Measurements from ENCODE around the gene CRYBA2.

Gene CRYBA2, protein sequence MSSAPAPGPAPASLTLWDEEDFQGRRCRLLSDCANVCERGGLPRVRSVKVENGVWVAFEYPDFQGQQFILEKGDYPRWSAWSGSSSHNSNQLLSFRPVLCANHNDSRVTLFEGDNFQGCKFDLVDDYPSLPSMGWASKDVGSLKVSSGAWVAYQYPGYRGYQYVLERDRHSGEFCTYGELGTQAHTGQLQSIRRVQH

DNA sequence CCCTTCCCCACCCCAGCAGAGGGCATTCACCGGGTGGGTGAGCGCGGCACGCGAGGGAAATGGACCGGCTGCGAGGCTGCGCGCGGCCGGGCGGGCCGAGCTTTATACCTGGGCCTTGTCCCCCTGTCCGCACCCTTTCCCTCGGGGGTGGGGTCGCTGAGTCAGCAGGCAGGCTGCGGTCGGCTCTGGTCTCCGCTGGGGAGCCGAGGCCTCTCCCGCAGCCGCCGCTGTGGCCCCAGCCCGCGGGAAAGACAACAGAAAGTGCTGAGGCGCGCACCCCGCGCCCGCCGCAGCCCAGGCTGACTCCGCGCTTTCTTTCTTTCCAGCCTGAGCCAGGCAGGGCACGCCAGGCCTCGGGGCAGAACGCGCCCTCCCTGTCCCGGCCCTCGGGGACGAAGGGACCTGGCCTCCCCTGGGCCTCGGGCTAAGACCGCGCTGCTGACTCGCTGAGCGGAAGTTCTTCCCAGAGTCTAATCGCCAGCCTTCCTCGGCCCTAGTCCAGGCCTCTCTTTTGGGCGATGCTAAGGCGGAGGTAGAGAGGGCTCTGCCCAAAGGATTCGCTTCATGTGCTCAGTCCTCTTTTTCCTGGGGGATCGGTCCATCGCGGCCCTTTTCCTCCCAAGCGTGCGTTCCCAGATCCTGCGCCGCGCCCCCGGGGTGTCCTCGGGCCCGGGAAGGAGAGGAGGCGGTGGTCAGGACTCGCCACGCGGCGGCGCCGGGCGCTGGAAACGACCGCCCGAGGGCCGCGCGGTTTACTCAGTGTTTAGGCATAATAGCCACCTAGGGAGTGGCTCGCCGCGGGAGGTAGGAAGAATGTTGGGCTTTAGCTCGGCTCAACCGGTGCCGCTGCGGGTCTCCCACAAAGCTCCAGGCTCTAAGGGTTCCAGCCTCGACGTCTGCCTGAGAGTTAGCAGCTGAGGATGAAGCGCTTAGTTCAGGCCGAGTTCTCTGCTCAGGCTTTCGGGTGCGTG lies at the start of gene CRYBA2:
Gene CRYBA2, minus strand, starts transcription at position 78 of the 971 bp plus-strand sequence. CDS start 246 bp downstream, outside the sequence.
- no peak for DNase-seq

- DNase-seq: no peak
These were observed 49.5 kb upstream of the CRYBA2 start for GRCh38 chr2:219042750-219043149.

- DNase-seq: no peak
These were observed 48.9 kb upstream of the CRYBA2 start for GRCh38 chr2:219042157-219042556.

GRCh38 chr2:219041252-219041651 lies 48.0 kb upstream of the CRYBA2 start, which contains the start of gene CFAP65:
Gene CFAP65 (minus strand): TSS chr2:219041516. CDS start chr2:219039048, 2,468 bp downstream.
- DNase-seq: peak in 1 of 2 experiments; percentile 2

GRCh38 chr2:219038600-219038999 lies 45.4 kb upstream of the CRYBA2 start:
- DNase-seq: no peak

DNA sequence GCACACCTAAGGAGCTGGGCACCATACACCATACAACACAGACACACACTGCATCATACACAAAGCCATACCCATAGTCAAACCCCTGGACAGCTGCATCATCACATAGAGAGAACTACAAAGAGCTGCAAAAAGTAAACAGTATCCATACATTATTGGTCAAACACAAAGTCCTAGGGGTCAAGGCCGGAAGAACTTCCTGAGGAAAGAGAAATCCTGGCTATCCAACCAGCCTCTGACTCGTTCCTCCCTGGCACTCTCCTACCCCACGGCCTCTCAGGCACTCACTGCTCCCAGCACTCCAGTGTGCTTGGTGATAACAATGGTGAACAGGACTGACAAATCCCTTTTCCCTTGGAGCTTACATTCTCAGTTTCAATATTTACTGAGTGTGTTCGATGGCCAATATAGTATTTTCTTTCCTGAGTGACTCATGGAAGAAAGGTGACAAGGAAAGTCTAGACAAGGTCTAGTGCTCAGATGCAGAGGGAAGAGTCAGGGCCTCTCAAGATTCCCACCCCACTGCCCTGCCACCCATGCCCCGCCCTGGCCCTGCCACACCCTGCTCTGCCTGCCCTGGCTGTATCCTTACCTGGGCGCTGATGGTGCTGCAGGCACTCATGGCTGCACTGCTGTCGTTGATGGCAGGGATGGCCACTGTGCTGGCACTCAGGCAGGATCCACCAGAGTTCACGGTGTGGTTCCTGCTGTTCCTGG lies 44.7 kb upstream of the CRYBA2 start:
- no peak for DNase-seq

DNA sequence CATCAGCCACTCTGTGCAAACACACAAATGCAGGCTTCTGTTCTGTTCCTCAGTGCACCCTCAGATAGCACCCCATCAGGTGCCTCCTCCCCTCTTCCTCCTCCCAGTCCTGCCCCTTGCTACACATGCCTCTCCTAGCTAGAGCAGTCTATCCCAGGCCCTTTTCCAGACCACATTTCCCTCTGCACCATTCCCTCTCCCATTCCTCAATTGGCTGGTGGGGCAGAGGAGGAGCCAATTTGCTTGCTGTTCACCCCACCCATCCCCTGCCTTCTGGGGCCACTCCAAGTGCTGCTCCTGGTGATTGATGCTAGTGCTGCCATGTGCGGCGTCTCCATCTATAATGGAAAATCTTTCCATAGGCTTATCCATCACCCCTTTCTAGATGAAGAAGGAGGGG lies 42.7 kb upstream of the CRYBA2 start:
- no peak for DNase-seq

DNA sequence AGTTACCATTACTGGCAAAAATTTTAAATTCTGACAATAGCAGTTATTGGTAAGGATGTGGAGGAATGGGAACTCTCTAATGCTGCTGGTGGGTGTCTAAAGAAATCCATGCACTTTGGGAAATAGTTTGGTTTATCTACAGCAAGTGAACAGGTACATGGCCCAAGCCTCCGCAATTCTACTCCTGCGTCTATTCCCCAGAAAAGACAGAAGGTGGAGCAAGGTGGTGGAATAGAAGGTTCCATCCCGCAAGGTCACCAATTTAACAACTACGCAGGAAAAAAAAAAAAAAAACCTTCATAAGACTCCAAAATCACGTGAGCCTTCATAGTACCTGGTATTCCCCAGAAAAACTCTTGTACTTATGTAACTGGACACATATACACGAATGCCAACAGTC lies 41.6 kb upstream of the CRYBA2 start:
- no peak for DNase-seq

GRCh38 chr2:219032051-219032745 lies 39.0 kb upstream of the CRYBA2 start:
- no peak for DNase-seq

GRCh38 chr2:219031005-219031738 lies 38.0 kb upstream of the CRYBA2 start:
- DNase-seq: no peak

GRCh38 chr2:219030177-219030940 lies 37.1 kb upstream of the CRYBA2 start:
- DNase-seq: no peak

- DNase-seq: peak in 1 of 2 experiments; percentile 2
These were observed 36.6 kb upstream of the CRYBA2 start for GRCh38 chr2:219029829-219030165.

- DNase-seq: peak in 1 of 2 experiments; percentile 5
These were observed 36.0 kb upstream of the CRYBA2 start for GRCh38 chr2:219028996-219029828.

DNA sequence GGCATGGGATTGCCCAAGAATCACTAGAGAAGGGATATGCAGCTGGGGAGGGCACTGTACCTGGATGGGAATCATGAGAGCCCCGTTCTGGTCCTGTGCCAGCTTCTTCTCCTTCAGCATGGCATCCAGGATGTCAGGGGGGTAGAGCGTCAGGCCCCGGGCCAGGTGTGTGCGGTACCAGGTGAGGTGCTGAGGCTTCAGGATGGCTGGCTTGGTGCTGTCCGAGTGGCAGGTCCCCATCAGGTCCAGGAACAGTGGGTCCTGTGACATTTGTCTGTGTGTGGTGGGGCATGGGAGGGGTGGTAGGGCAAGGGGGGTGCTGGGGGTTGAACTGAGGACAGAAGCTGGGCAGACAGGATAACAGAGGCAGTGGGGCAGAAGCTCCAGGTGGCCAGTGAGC lies 34.9 kb upstream of the CRYBA2 start:
- no peak for DNase-seq

GRCh38 chr2:219027511-219028055 lies 34.4 kb upstream of the CRYBA2 start:
- DNase-seq: no peak

DNA sequence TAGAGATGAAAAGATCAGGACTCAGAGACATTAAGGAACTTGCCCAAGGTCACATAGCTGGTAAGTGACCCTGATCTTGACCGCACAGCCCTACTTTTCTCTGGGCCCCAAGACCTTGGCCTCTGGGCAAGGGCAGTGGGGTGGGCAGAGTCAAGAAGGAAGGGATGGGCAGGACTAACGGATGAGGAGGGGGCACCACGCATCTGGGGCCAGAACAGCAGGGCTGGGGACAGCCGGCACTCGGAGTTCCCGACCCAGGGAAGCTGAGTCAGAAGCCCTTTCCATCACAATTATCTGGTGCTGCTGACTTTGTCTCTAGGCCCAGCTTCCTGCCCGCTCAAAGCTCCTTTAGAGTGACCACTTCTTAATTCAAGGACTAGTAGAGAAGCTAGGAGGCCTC lies 33.7 kb upstream of the CRYBA2 start:
- no peak for DNase-seq

DNA sequence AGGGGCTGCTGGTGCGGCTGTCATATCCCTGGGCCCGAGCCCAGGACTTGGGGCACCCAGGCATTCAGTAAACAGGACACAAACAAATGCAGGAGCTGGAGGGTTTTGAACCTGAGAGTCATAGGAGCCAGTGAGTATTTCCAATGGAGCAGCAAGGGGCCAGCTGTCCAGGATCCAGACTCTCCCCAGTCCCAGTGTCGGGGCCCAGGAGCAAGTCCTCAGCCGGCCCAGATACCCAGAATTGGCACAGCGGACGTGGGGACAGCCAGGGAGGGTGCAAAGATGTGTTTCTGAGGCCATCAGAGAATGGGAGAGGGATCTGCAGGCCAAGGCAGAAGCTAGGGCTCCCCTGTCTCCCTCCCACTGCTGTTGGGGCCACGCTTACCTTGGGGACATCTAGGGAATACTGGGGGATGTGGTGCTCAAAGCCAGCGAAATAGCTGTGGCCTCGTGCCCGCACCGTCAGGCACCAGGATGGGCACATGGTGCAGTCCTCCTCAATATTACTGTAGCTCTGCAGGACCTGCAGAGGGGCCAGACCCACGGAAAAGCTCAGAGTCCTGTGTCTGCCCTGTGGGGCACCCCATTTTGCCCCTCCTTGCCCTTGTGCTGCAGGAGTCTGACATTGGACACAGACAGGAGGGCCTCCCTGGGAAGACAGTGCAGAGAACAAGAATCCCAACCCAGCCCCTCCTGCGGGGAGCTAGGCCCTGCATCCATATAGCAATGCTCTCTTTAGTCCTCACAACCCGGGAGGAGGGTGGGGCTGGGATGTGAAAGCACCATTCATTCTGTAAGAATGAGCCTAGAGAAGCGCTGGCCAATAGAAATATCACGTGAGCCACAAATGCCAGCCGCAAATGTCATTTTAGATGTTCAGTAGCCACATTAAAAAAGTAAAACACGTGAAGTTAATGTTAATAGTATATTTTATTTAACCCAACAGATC lies 32.7 kb upstream of the CRYBA2 start:
- DNase-seq: no peak

DNA sequence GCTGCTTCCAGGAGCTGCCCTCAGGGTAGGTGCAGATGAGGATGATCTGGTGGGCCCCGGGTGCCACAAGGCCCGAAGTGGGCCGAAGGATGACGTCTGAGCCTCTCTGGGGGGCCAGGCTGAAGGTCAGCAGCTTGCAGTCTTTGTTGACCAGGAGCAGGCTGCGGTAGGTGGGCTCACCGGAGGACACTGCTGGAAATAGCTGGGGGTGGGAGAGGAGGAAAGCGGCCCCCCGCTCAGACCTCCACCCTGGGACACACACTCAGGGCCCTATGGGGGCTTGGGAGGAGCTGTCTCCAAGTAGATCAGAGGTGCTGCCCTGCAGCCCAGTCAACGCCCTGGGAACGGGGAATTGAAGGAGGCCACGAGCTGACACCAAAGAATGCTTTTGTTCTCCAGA lies 30.8 kb upstream of the CRYBA2 start:
- DNase-seq: no peak

Data from NCI-H187 (cell line).